Kidney tubule cell (primary cell): Measurements from ENCODE around the gene MTF1.
"Not testable (repeated sequence)": the region's sequence is repeated elsewhere in the genome, so short reads cannot be mapped to it uniquely, and the experiment has no call there.

Experiments
- DNase-seq: peaks from one replicate; pipeline ENCODE4 v3.0.0-alpha.2; 2018; ENCODE audit warnings: low spot score

Gene MTF1

GRCh38 chr1:37859507-37860345, at the start of gene MTF1:
Gene MTF1, minus strand, starts transcription at chr1:37859592. Its CDS starts 1,934 bp downstream, at chr1:37857658.
- peak; percentile 98 for DNase-seq

- DNase-seq, result not testable (repeated sequence)
Measured at GRCh38 chr1:37908531-37908930, 49.1 kb upstream of the MTF1 start.

- DNase-seq, result not testable (repeated sequence)
Measured at GRCh38 chr1:37907416-37908125, 48.2 kb upstream of the MTF1 start.

GRCh38 chr1:37906591-37906990, 47.2 kb upstream of the MTF1 start:
- DNase-seq, result not testable (repeated sequence)

GRCh38 chr1:37905727-37906126, 46.3 kb upstream of the MTF1 start:
- DNase-seq, result no peak

- not testable (repeated sequence) for DNase-seq
Measured at GRCh38 chr1:37903921-37904320, 44.5 kb upstream of the MTF1 start.

GRCh38 chr1:37902983-37903382, 43.6 kb upstream of the MTF1 start:
- no peak for DNase-seq

GRCh38 chr1:37901893-37902225, 42.5 kb upstream of the MTF1 start:
- no peak for DNase-seq

- DNase-seq, result no peak
Measured at GRCh38 chr1:37901191-37901892, 42.0 kb upstream of the MTF1 start.

- not testable (repeated sequence) for DNase-seq
Measured at GRCh38 chr1:37897563-37897962, 38.2 kb upstream of the MTF1 start.

- no peak for DNase-seq
Measured at GRCh38 chr1:37893673-37894072, 34.3 kb upstream of the MTF1 start.

GRCh38 chr1:37892151-37893047, 33.0 kb upstream of the MTF1 start:
- DNase-seq, result no peak

- DNase-seq, result peak; percentile 59
Measured at GRCh38 chr1:37890378-37891014, 31.1 kb upstream of the MTF1 start.

GRCh38 chr1:37888022-37888700, 28.8 kb upstream of the MTF1 start:
- DNase-seq, result no peak

- DNase-seq, result no peak
Measured at GRCh38 chr1:37884145-37884544, 24.8 kb upstream of the MTF1 start.

- DNase-seq, result no peak
Measured at GRCh38 chr1:37883671-37884070, 24.3 kb upstream of the MTF1 start.

- DNase-seq, result no peak
Measured at GRCh38 chr1:37879865-37880264, 20.5 kb upstream of the MTF1 start.

- DNase-seq, result peak; percentile 16
Measured at GRCh38 chr1:37878071-37878470, 18.7 kb upstream of the MTF1 start.

GRCh38 chr1:37875833-37876232, 16.4 kb upstream of the MTF1 start:
- DNase-seq, result peak; percentile 19

- no peak for DNase-seq
Measured at GRCh38 chr1:37872692-37873091, 13.3 kb upstream of the MTF1 start.

- DNase-seq, result peak; percentile 69
Measured at GRCh38 chr1:37868466-37868865, 9.1 kb upstream of the MTF1 start.
